Measurements from ENCODE around the gene TBC1D26.

DNA sequence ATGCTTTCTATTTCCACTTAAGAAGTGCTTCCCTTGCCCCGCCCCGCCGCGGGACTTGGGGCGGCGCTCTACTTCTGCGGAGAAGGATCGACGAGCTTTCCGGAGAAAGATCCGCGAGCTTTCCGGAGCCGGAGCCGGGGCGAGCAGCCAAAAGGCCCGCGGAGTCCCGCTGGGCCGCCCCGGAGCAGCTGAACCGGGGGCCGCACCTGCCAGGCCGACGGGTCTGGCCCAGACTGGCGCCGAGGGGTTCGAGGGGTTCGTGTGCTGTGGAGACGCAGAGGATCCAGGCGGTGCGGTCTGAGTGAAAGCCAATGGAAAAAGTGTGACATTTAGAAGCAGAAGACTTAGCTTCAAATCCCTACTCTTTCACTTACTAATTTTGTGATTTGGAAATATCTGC, 50.8 kb downstream of the TBC1D26 start:
- TF ChIP-seq, protein P1, sequence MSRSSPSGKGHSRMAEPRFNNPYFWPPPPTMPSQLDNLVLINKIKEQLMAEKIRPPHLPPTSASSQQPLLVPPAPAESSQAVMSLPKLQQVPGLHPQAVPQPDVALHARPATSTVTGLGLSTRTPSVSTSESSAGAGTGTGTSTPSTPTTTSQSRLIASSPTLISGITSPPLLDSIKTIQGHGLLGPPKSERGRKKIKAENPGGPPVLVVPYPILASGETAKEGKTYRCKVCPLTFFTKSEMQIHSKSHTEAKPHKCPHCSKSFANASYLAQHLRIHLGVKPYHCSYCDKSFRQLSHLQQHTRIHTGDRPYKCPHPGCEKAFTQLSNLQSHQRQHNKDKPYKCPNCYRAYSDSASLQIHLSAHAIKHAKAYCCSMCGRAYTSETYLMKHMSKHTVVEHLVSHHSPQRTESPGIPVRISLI (tag by site-specific recombination; IDR thresholded peaks at IDR 0.05) = no peak
- no peak for TF ChIP-seq ZNF121 (tag by site-specific recombination; IDR thresholded peaks at IDR 0.05)
- TF ChIP-seq, protein P2, sequence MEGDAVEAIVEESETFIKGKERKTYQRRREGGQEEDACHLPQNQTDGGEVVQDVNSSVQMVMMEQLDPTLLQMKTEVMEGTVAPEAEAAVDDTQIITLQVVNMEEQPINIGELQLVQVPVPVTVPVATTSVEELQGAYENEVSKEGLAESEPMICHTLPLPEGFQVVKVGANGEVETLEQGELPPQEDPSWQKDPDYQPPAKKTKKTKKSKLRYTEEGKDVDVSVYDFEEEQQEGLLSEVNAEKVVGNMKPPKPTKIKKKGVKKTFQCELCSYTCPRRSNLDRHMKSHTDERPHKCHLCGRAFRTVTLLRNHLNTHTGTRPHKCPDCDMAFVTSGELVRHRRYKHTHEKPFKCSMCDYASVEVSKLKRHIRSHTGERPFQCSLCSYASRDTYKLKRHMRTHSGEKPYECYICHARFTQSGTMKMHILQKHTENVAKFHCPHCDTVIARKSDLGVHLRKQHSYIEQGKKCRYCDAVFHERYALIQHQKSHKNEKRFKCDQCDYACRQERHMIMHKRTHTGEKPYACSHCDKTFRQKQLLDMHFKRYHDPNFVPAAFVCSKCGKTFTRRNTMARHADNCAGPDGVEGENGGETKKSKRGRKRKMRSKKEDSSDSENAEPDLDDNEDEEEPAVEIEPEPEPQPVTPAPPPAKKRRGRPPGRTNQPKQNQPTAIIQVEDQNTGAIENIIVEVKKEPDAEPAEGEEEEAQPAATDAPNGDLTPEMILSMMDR (tag by site-specific recombination; IDR thresholded peaks at IDR 0.05) = no peak
- TF ChIP-seq ZBTB7A (tag by site-specific recombination; IDR thresholded peaks at IDR 0.05; ENCODE audit: low read depth) = no peak
- TF ChIP-seq ZFHX2 (tag by site-specific recombination; conservative IDR thresholded peaks at IDR 0.05) = no peak
